Left colon (tissue), 2 donors: ENCODE data around the gene TFDP2. TPM values are rescaled to one million over a fixed set of nuclear protein-coding genes. Genes with fewer than 3 reads are reported as not detected.
"Not testable (repeated sequence)": the region's sequence is repeated elsewhere in the genome, so short reads cannot be mapped to it uniquely, and the experiment has no call there.

Experiments used
- ATAC-seq: fragments of 200-7000 bp; cut with Tn5 transposase; one replicate; pipeline ENCODE4 v1.9.1; 2020; ENCODE audit warnings: mild to moderate bottlenecking, moderate library complexity
- DNase-seq, 2 donors: peaks; one replicate each; pipeline ENCODE4 v3.0.0-alpha.2; 2020
- intact Hi-C, 2 donors: fragments of 100-400 bp; cut with DNase I in 1 of 2; cut with micrococcal nuclease in 1 of 2; formaldehyde crosslinking; loops; one replicate each; pipeline versions ENCODE4 v1.11.2 to v1.14.0; 2022; cut with DNase I, micrococcal nuclease
- long read RNA-seq: library from polyadenylated mRNA; unstranded; transcript quantifications from one replicate; pipeline ENCODE4 v2.0.0, GENCODE V29; 2021
- total RNA-seq, 2 donors: library from RNA; stranded (reverse); fragmentation: NEBNext Ultra II Directional; extraction: Animal tissue kit (Norgen Biotek cat#: 25700); gene quantifications; one replicate each; pipeline ENCODE4 v1.2.1, GENCODE V29; 2021
- donor health status: DM: no; HTN: no; CAD: no.
- donor health status: DM: yes; HTN: yes; CAD: no.

Gene TFDP2
- total RNA-seq, result 10 to 100 TPM; 33.7 to 46.2 TPM
- long read RNA-seq, full-length matches to known transcripts, result 9 of 28 reads
- long read RNA-seq, partial matches to known transcripts, result 4 of 28 reads
- long read RNA-seq, other reads (novel, unspliced or antisense), result 15 of 28 reads

GRCh38 chr3:142148792-142149672 is at the start of gene TFDP2:
Gene TFDP2 (minus strand): TSS chr3:142149544. CDS start chr3:142101749, 47,795 bp downstream.
- DNase-seq (peak; percentile 90 to 93), ATAC-seq (peak; percentile 94)
- intact Hi-C loops, result no loop called here

- intact Hi-C loops, result loop anchor here in 1 of 2 donors (10.0 kb wide), 1 partner anchor 96 kb away; no protein-coding TSS in a partner anchor
- DNase-seq (no peak), ATAC-seq (no peak)
These were observed 39.5 kb upstream of the TFDP2 start for GRCh38 chr3:142188846-142189245.

GRCh38 chr3:142180761-142181362 is 31.5 kb upstream of the TFDP2 start:
- peak; percentile 59 for ATAC-seq
- peak in 1 of 2 donors; percentile 24 for DNase-seq
- intact Hi-C loops, result loop anchor here in 1 of 2 donors (10.0 kb wide), 1 partner anchor 104 kb away; no protein-coding TSS in a partner anchor

- DNase-seq, result no peak
- intact Hi-C loops, result no loop called here
- ATAC-seq, result peak; percentile 32
These were observed 26.1 kb upstream of the TFDP2 start for GRCh38 chr3:142175478-142175877.

- DNase-seq (no peak), ATAC-seq (no peak)
- intact Hi-C loops, result no loop called here
These were observed 25.2 kb upstream of the TFDP2 start for GRCh38 chr3:142174559-142174958.

GRCh38 chr3:142168514-142168913 is 19.2 kb upstream of the TFDP2 start:
- intact Hi-C loops, result no loop called here
- DNase-seq (no peak), ATAC-seq (no peak)

- no peak for DNase-seq
- ATAC-seq, result no peak
- intact Hi-C loops, result no loop called here
These were observed 15.8 kb upstream of the TFDP2 start for GRCh38 chr3:142165194-142165593.

GRCh38 chr3:142159083-142159740 is 9.9 kb upstream of the TFDP2 start:
- ATAC-seq (no peak), DNase-seq (no peak)
- intact Hi-C loops, result no loop called here

- intact Hi-C loops, result no loop called here
- no peak for ATAC-seq
- DNase-seq, result no peak
These were observed 4.8 kb upstream of the TFDP2 start for GRCh38 chr3:142154186-142154585.

GRCh38 chr3:142152384-142152783 is 3.0 kb upstream of the TFDP2 start:
- no peak for ATAC-seq
- intact Hi-C loops, result no loop called here
- DNase-seq, result no peak

GRCh38 chr3:142151828-142152227 is 2.5 kb upstream of the TFDP2 start:
- intact Hi-C loops, result no loop called here
- ATAC-seq (no peak), DNase-seq (no peak)

- intact Hi-C loops, result no loop called here
- no peak for DNase-seq
- no peak for ATAC-seq
These were observed 1.9 kb upstream of the TFDP2 start for GRCh38 chr3:142151240-142151639.

- intact Hi-C loops, result no loop called here
- no peak for ATAC-seq
- no peak for DNase-seq
These were observed 927 bp upstream of the TFDP2 start for GRCh38 chr3:142150271-142150670.

GRCh38 chr3:142149673-142149992 is 289 bp upstream of the TFDP2 start:
- intact Hi-C loops, result no loop called here
- no peak for ATAC-seq
- DNase-seq, result no peak

GRCh38 chr3:142148044-142148791 is 1.1 kb downstream of the TFDP2 start:
- DNase-seq (no peak), ATAC-seq (no peak)
- intact Hi-C loops, result no loop called here

GRCh38 chr3:142144587-142144986 is 4.8 kb downstream of the TFDP2 start:
- DNase-seq, ATAC-seq, intact Hi-C loops: not testable (repeated sequence)

GRCh38 chr3:142140608-142141285 is 8.6 kb downstream of the TFDP2 start:
- ATAC-seq, intact Hi-C loops, DNase-seq: not testable (repeated sequence)

GRCh38 chr3:142137089-142137488 is 12.3 kb downstream of the TFDP2 start:
- intact Hi-C loops, ATAC-seq, DNase-seq: not testable (repeated sequence)
